ENCODE data around the gene VAC14. TPM values are rescaled to one million over a fixed set of nuclear protein-coding genes. Genes with fewer than 3 reads are reported as not detected.
"Not testable (repeated sequence)": the region's sequence is repeated elsewhere in the genome, so short reads cannot be mapped to it uniquely, and the experiment has no call there.

Gene VAC14
- 41.9 and 59.4 TPM in 2 replicates for total RNA-seq (2014; rRNA removed; shearing (Covaris generic))

GRCh38 chr16:70800781-70801480, at the start of gene VAC14:
VAC14 (minus strand) TSS chr16:70801158; CDS start chr16:70800900, 258 bp downstream.
- peak; percentile 86 for DNase-seq (ENCODE audit: low read depth)

GRCh38 chr16:70823498-70824118, 22.6 kb upstream of the VAC14 start:
- not testable (repeated sequence) for DNase-seq (ENCODE audit: low read depth)

- DNase-seq (ENCODE audit: low read depth): not testable (repeated sequence)
Observed at GRCh38 chr16:70822734-70823133, 21.8 kb upstream of the VAC14 start.

- DNase-seq (ENCODE audit: low read depth): not testable (repeated sequence)
Observed at GRCh38 chr16:70818088-70818487, 17.1 kb upstream of the VAC14 start.

GRCh38 chr16:70809392-70810060, 8.6 kb upstream of the VAC14 start:
- peak; percentile 10 for DNase-seq (ENCODE audit: low read depth)

DNA sequence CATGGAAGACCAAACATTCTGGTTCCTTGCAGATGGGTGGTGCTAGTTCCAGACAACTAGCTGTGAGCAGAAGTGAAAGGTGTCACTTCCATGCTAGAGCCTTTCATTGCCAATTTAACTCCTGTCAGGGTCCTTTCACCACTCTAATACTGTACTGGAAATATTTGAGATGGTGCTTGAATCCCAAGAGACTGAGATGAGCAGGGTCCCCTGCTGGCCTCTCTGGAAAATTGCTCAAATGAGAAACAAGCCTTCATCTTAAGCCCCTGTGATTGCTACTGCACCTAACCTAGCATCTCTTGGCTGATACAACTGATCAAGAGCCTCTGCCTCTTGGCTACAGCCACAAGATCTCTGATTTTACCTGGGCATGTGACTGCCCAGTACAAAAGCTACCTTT, 7.4 kb upstream of the VAC14 start:
- DNase-seq (ENCODE audit: low read depth): peak; percentile 9

DNA sequence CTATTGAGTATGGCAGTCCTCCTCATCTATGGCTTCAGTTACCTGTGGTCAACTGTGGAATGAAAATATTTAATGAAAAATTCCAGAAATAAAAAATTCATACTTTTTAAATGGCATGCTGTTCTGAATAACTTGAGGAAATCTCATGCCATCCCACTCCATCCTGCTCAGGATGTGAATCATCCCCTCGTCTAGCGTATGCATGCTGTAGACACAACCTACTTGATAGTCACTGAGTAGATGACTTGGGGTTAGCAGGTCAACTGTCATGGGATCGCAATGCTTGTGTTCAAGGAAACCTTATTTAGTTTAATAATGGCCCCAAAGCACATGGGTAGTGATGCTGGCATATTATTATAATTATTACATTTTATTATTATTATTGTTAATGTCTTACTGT, 4.8 kb upstream of the VAC14 start:
- DNase-seq (ENCODE audit: low read depth): peak; percentile 86

DNA sequence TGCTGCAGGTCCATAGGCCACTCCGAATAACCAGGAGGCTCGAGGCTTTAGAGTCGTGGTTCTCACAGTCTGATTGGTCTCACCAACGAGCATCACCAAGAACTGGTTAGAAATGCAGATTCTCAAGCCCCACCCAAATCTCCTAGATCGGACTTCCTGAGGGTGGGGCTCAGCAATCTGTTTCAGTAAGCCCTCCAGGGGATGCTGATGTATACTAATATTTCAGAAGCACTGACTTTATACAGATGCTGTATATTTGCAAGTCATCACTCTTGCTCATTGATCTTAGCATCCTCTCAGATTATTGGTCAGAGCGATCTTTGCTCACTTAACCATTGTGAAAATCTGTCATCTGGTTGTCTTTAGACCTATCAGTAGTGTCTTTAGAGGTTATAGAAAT, 4.4 kb upstream of the VAC14 start:
- DNase-seq (ENCODE audit: low read depth): peak; percentile 5

- no peak for DNase-seq (ENCODE audit: low read depth)
Observed at GRCh38 chr16:70804734-70805169, 3.8 kb upstream of the VAC14 start.

GRCh38 chr16:70804153-70804733, 3.3 kb upstream of the VAC14 start:
- peak; percentile 89 for DNase-seq (ENCODE audit: low read depth)

DNA sequence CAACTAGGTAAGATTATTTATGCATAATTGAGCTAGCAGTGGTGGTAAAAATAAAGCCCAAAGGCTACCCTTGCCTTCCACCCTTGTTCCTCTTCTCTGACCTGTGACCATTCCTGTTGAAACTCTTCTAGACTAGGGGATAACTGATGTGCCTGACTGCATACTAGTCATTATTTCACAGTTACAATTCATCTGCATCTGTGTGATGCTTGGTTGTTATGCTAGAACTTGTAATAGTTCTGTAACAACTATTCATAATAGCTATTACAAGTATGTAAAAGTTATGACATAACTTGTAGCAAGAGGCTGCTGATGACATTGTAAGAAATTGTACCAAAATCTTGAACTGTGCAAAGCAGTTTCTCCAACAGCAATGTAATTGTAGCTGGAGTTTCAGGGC, 2.4 kb upstream of the VAC14 start:
- no peak for DNase-seq (ENCODE audit: low read depth)

DNA sequence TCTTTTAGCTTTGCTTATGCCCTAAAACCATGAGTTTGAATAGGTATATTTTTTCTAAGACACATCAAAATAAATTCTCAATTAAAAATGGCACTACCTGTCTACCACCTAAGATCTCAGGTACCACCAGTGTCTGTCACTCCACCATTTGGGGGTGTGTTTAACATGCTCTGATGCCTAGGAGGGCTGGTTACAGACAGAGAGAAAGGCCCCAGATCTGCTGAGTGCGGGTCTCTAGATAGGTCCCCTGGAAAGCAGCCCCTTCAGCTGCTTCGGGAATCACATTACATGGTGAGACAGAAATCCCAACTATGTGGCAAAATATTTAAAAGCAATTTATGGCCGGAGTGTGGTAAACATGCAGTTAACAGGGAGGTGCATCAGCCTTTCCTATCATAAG, 653 bp upstream of the VAC14 start:
- no peak for DNase-seq (ENCODE audit: low read depth)

DNA sequence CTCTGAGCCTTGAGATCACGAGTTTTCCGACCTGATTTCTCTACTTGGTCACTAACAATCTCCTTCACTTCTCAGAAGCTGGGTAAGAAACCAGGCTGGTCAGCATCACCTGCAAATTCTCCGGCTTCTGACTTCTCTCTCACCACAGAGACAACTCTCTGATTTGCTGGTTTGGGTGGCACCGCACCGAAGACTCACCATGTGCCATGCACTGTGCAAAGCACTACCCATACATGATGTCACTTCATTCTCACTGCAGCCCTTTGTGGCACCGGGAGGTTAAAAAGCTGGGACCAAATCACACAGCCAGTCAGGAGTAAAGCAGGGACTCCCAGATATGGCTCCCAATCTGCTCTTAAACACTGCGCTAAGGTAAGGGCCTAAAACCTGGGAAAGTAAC, 647 bp downstream of the VAC14 start:
- peak; percentile 3 for DNase-seq (ENCODE audit: low read depth)

DNA sequence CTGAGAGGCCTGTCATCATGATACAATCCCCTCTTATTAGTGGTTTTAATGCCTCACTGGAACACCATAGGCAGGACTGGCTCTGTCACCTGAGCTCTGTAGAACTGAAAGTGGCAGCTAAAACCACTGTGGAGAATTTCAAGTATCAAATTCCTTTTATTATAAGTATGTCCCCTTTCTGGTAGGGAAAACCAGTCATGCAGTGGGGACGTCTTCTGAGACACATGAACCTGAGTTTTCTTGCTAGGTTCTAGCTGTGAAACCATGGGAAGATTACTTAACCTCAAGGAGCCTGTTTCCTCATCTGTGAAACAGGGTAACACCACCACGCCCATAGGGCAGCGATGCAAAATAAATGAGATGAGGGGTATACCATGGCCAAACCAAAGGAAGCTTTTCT, 4.7 kb downstream of the VAC14 start:
- DNase-seq (ENCODE audit: low read depth): no peak

GRCh38 chr16:70795296-70795912, 5.6 kb downstream of the VAC14 start:
- no peak for DNase-seq (ENCODE audit: low read depth)

GRCh38 chr16:70793851-70794502, 7.0 kb downstream of the VAC14 start:
- DNase-seq (ENCODE audit: low read depth): no peak

DNA sequence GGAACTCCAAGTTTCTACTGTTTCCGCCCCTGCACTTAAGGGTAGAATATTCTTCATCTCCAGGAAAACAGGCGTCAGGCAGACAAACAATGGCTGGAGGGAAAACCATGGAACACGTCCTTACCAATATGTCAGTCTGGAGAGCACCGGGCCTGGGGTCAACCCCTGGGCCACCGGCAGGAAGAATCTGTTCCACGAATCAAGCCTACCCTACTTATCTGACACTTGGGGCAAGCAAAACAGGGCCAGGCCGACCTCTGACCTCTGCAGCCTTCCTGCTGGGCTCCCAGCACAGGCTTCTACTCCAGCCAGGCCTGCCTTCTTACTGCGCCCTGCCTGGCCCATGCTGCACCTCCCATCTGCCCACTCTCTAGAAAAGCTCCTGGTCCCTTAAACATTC, 10.1 kb downstream of the VAC14 start:
- no peak for DNase-seq (ENCODE audit: low read depth)

DNA sequence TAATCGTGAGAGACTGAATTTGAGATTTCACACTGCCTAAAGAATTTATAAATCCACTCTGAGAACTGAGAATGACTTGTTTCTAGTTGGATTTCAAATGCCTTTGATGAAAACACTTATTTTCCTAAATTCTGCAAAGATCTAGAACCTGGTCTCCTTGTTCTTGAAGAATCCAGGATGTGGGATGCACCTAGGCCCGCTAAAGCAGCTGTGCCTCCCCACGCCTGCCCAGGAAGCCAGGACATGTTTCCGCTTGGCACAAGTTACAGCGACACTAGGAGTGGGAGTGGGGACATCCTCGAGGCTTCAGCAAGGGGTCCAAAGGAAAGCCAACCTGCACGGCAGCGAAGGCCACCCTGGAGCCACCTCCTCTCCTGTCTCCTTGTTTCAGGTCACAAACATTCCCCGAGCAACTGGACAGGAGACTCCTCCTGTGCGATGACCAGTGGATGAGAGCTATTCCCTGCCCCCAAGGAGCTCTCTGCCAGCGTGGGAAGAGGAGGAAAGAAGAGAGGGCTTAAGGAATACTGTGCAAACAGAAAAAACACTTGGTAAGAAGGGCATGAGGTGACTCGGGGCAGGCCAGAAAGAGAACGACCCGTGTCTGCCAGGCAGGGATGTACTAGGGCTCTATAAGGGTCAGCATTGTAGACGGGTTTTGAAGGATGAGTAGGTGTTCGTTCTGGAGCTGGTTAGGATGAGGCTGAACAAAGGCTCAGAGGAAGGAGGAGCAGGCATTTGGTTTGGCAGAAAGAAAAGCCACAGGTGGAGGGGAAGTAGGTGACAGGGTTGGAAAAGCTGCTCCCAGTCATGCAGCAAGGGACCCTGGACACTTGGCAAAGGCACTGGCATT, 11.1 kb downstream of the VAC14 start:
- DNase-seq (ENCODE audit: low read depth): no peak

DNA sequence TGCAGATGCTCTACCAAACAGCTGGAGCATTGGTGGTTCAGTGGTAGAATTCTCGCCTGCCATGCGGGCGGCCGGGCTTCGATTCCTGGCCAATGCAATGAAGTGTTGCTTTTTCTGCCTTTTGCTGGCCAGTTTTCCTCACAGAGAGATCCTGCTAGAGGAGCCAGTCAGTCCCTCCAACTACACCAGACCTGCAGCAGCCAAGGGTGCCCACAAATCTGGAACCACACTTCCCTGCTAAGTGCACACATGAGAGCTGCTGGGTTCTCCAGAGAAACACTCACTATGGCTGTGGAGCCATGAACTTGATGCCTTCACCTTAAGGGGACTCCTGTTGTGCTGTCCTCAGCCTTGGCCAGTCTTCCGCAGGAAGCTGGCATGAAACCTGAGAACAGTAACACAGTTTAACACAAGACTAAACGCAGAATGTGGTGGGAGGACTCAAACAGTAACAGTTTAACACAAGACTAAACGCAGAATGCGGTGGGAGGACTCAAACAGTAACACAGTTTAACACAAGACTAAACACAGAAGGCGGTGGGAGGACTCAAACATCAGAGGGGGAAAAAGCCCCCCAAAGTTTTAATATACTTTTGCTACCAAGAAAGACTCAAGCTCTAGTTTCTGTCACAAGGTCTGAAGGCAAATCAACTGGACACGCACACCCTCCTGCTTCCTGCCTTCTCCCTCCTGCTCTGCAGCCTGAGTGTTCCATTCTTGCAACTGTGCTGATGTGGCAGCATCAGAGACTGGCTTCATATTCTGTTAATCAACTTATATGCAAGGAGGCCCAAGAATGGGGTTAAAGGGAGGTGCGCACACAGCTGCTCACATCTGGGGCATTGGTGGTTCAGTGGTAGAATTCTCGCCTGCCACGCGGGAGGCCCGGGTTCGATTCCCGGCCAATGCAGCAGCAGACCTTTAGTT, 12.0 kb downstream of the VAC14 start:
- no peak for DNase-seq (ENCODE audit: low read depth)
